Activated B cell treated with CpG ODN at 0.5 μM for 24 hours (primary cell): ENCODE measurements around the gene RC3H2. TPM values are rescaled to one million over a fixed set of nuclear protein-coding genes. Genes with fewer than 3 reads are reported as not detected.
"Not testable (repeated sequence)": the region's sequence is repeated elsewhere in the genome, so short reads cannot be mapped to it uniquely, and the experiment has no call there.

ENCODE experiments used
- ATAC-seq: fragments of 200-7000 bp; cut with Tn5 transposase; one replicate; pipeline ENCODE4 v1.10.0; 2021; ENCODE audit warnings: low read depth, mild to moderate bottlenecking, moderate library complexity
- CTCF ChIA-PET: fragments of 350-600 bp; sonication (Branson Sonifier 250); formaldehyde crosslinking; loops from one replicate; lab custom pipeline; 2021; ENCODE audit warnings: antibody characterized with exemption; lab: Charles Lee
- POLR2A ChIA-PET: fragments of 350-600 bp; sonication (Branson Sonifier 250); formaldehyde crosslinking; loops from one replicate; lab custom pipeline; 2021; ENCODE audit warnings: antibody characterized with exemption; lab: Charles Lee
- DNase-seq: peaks from one replicate; pipeline ENCODE4 v3.0.0; 2022
- H3K27ac Mint-ChIP-seq: one replicate; pipeline ENCODE4 v1.8.0; 2020; ENCODE audit warnings: mixed read lengths
- H3K27me3 Mint-ChIP-seq: one replicate; pipeline ENCODE4 v1.8.0; 2021; ENCODE audit warnings: mixed read lengths
- H3K36me3 Mint-ChIP-seq: one replicate; pipeline ENCODE4 v1.8.0; 2021; ENCODE audit warnings: low read depth, mixed read lengths
- H3K4me1 Mint-ChIP-seq: one replicate; pipeline ENCODE4 v1.8.0; 2021; ENCODE audit warnings: mixed read lengths
- H3K4me3 Mint-ChIP-seq: one replicate; pipeline ENCODE4 v1.8.0; 2020; ENCODE audit warnings: mild to moderate bottlenecking, mixed read lengths
- H3K9me3 Mint-ChIP-seq: one replicate; pipeline ENCODE4 v1.8.0; 2020; ENCODE audit warnings: mixed read lengths
- CTCF ChIP-seq: fragments of 200-600 bp; IDR thresholded peaks from one replicate; pipeline ENCODE4 v1.8.0; 2022; ENCODE audit warnings: antibody characterized with exemption, mild to moderate bottlenecking
- intact Hi-C: fragments of 100-400 bp; cut with micrococcal nuclease; formaldehyde crosslinking; loops from one replicate; pipeline ENCODE4 v1.15.1; 2024
- total RNA-seq: library from RNA; stranded (reverse); gene quantifications from 2 replicates; pipeline ENCODE4 v1.2.3, GENCODE V29; 2022

The RC3H2 gene
- total RNA-seq, 1 donor from 2014 or later, result 62.7 TPM

- ATAC-seq (no peak), DNase-seq (no peak)
- Mint-ChIP-seq H3K27me3 (no peaks in the 10 kb centered on the region), H3K9me3 (no peaks in the 10 kb centered on the region), H3K27ac (no peak overlapping the region), H3K36me3 (peaks cover 31% of the 10 kb centered on the region), H3K4me1 (no peaks in the 10 kb centered on the region), H3K4me3 (no peak overlapping the region)
- TF ChIP-seq CTCF, result no peak
- ChIA-PET CTCF (no interaction called here), POLR2A (no interaction called here)
- intact Hi-C loops, result no loop called here
These were observed 60.0 kb downstream of the RC3H2 start for GRCh38 chr9:122845116-122845515.

GRCh38 chr9:122844137-122844536 is 61.0 kb downstream of the RC3H2 start:
- no peak overlapping the region for H3K4me3 Mint-ChIP-seq
- no peak overlapping the region for H3K27ac Mint-ChIP-seq
- peaks cover 24% of the 10 kb centered on the region for H3K36me3 Mint-ChIP-seq
- ChIA-PET POLR2A (interaction anchor here (0.5 kb wide), 1 partner anchor 390 kb away, joined by 4 read pairs; no protein-coding TSS in a partner anchor), CTCF (no interaction called here)
- TF ChIP-seq CTCF, result no peak
- H3K27me3 Mint-ChIP-seq, result no peaks in the 10 kb centered on the region
- ATAC-seq (no peak), DNase-seq (no peak)
- H3K9me3 Mint-ChIP-seq, result no peaks in the 10 kb centered on the region
- no peaks in the 10 kb centered on the region for H3K4me1 Mint-ChIP-seq
- intact Hi-C loops, result no loop called here

- Mint-ChIP-seq H3K4me1 (no peaks in the 10 kb centered on the region), H3K9me3 (no peaks in the 10 kb centered on the region), H3K27ac (no peak overlapping the region), H3K36me3 (peaks cover 10% of the 10 kb centered on the region), H3K4me3 (no peak overlapping the region), H3K27me3 (no peaks in the 10 kb centered on the region)
- TF ChIP-seq CTCF, result no peak
- POLR2A ChIA-PET, result no interaction called here
- intact Hi-C loops, result no loop called here
- ATAC-seq (no peak), DNase-seq (no peak)
- CTCF ChIA-PET, result no interaction called here
These were observed 63.7 kb downstream of the RC3H2 start for GRCh38 chr9:122841501-122841900.

- H3K9me3 Mint-ChIP-seq, ATAC-seq, H3K36me3 Mint-ChIP-seq, H3K27ac Mint-ChIP-seq, POLR2A ChIA-PET, intact Hi-C loops, DNase-seq, H3K27me3 Mint-ChIP-seq, H3K4me3 Mint-ChIP-seq, CTCF ChIA-PET: not testable (repeated sequence)
- peaks cover 11% of the 10 kb centered on the region for H3K4me1 Mint-ChIP-seq
These were observed 66.7 kb downstream of the RC3H2 start for GRCh38 chr9:122838441-122838840.

GRCh38 chr9:122837266-122837850 is 67.8 kb downstream of the RC3H2 start:
- TF ChIP-seq CTCF, result no peak
- Mint-ChIP-seq H3K9me3 (no peaks in the 10 kb centered on the region), H3K27me3 (no peaks in the 10 kb centered on the region), H3K36me3 (no peaks in the 10 kb centered on the region), H3K4me3 (no peak overlapping the region), H3K4me1 (peaks cover 11% of the 10 kb centered on the region), H3K27ac (no peak overlapping the region)
- intact Hi-C loops, result no loop called here
- ChIA-PET POLR2A (no interaction called here), CTCF (no interaction called here)
- DNase-seq (no peak), ATAC-seq (no peak)
